GM23338 (cell line): ENCODE data around the gene SBK3. TPM values are rescaled to one million over a fixed set of nuclear protein-coding genes. Genes with fewer than 3 reads are reported as not detected.
A peak's percentile ranks its signal among the peaks of the same experiment; 100 is the strongest.

Experiments
- ATAC-seq: fragments of 200-7000 bp; cut with Tn5 transposase; 3 replicates; pipeline ENCODE4 v1.9.1; 2020
- DNase-seq: peaks from one replicate; pipeline ENCODE4 v3.0.0-alpha.2; 2015; ENCODE audit warnings: low spot score
- H2AFZ ChIP-seq: fragments of 200-600 bp; sonication (generic); 2 replicates; pipeline ENCODE4 v1.8.0; 2016; ENCODE audit warnings: antibody characterized with exemption, mild to moderate bottlenecking, moderate library complexity
- H3F3A ChIP-seq: fragments of 200-600 bp; sonication (generic); replicated peaks from 2 replicates; pipeline ENCODE4 v1.8.0; 2017; ENCODE audit warnings: antibody characterized with exemption, mixed run types, low read depth
- H3K27ac ChIP-seq: fragments of 200-600 bp; sonication (generic); 2 replicates; pipeline ENCODE4 v1.6.1; 2016; ENCODE audit warnings: low read depth
- H3K27me3 ChIP-seq: fragments of 200-600 bp; sonication (generic); 2 replicates; pipeline ENCODE4 v1.8.0; 2016; ENCODE audit warnings: mild to moderate bottlenecking, mixed run types, moderate library complexity; ENCODE audit not compliant: insufficient read depth
- H3K36me3 ChIP-seq: fragments of 200-600 bp; sonication (generic); 2 replicates; pipeline ENCODE4 v1.8.0; 2016; ENCODE audit warnings: mild to moderate bottlenecking; ENCODE audit not compliant: insufficient read depth
- H3K4me1 ChIP-seq: fragments of 200-600 bp; sonication (generic); 2 replicates; pipeline ENCODE4 v1.8.0; 2016; ENCODE audit warnings: mild to moderate bottlenecking, moderate library complexity; ENCODE audit not compliant: insufficient read depth
- H3K4me2 ChIP-seq: fragments of 200-600 bp; sonication (generic); 2 replicates; pipeline ENCODE4 v1.7.1; 2017; ENCODE audit warnings: mixed run types
- H3K4me3 ChIP-seq: fragments of 200-600 bp; sonication (generic); 2 replicates; pipeline ENCODE4 v1.6.1; 2016; ENCODE audit warnings: mixed run types
- H3K79me2 ChIP-seq: fragments of 200-600 bp; sonication (generic); replicated peaks from 2 replicates; pipeline ENCODE4 v1.8.0; 2017; ENCODE audit warnings: mild to moderate bottlenecking; ENCODE audit not compliant: insufficient read depth
- H3K9me2 ChIP-seq: fragments of 200-600 bp; sonication (generic); 2 replicates; pipeline ENCODE4 v1.8.0; 2017; ENCODE audit not compliant: insufficient read depth
- H4K20me1 ChIP-seq: fragments of 200-600 bp; sonication (generic); replicated peaks from 2 replicates; pipeline ENCODE4 v1.8.0; 2017; ENCODE audit warnings: mild to moderate bottlenecking; ENCODE audit not compliant: insufficient read depth
- H3K27ac Mint-ChIP-seq: 2 replicates; pipeline ENCODE4 v1.8.0; 2020; ENCODE audit warnings: inconsistent platforms, mild to moderate bottlenecking, moderate library complexity, mixed read lengths
- H3K27me3 Mint-ChIP-seq: 3 replicates; pipeline ENCODE4 v1.8.0; 2022; ENCODE audit warnings: low read depth, mild to moderate bottlenecking, moderate library complexity, mixed read lengths, inconsistent platforms; ENCODE audit not compliant: insufficient read depth, poor library complexity
- H3K36me3 Mint-ChIP-seq: 3 replicates; pipeline ENCODE4 v1.8.0; 2021; ENCODE audit warnings: low read depth, mild to moderate bottlenecking, inconsistent platforms, moderate library complexity, mixed read lengths
- H3K4me1 Mint-ChIP-seq: 3 replicates; pipeline ENCODE4 v1.8.0; 2020; ENCODE audit warnings: mild to moderate bottlenecking, inconsistent platforms, mixed read lengths
- H3K4me3 Mint-ChIP-seq: 3 replicates; pipeline ENCODE4 v1.8.0; 2021; ENCODE audit warnings: moderate library complexity, mild to moderate bottlenecking, inconsistent platforms, mixed read lengths
- H3K9me3 Mint-ChIP-seq: 3 replicates; pipeline ENCODE4 v1.8.0; 2020; ENCODE audit warnings: moderate library complexity, mild to moderate bottlenecking, inconsistent platforms, mixed read lengths
- CREB1 ChIP-seq: fragments of 250-450 bp; sonication (Bioruptor Pico); IDR thresholded peaks from 2 replicates; pipeline ENCODE4 v1.5.0; 2020; ENCODE audit warnings: low read depth, mild to moderate bottlenecking, moderate library complexity
- CTCF ChIP-seq, 2 experiments: fragments of 200-600 bp in 1 of 2; sonication (generic) in 1 of 2; conservative IDR thresholded peaks; 2 replicates each; pipeline versions ENCODE4 v1.5.1 to v1.6.1; 2016 to 2017; ENCODE audit warnings: antibody characterized with exemption in 2 of 2, low read depth in 2 of 2, mild to moderate bottlenecking in 2 of 2, moderate library complexity in 1 of 2
- ETS1 ChIP-seq: IDR thresholded peaks from 2 replicates; pipeline ENCODE4 v1.6.1; 2016; ENCODE audit warnings: antibody characterized with exemption
- EZH2 ChIP-seq: fragments of 200-600 bp; sonication (generic); IDR thresholded peaks from one replicate; pipeline ENCODE4 v1.8.0; 2017; ENCODE audit warnings: antibody characterized with exemption, mild to moderate bottlenecking, low read depth; ENCODE audit not compliant: unreplicated experiment
- EZH2phosphoT487 ChIP-seq: fragments of 200-600 bp; sonication (generic); IDR thresholded peaks from one replicate; pipeline ENCODE4 v1.8.1; 2018; ENCODE audit warnings: antibody characterized with exemption; ENCODE audit not compliant: unreplicated experiment
- JUNB ChIP-seq: IDR thresholded peaks from one replicate; pipeline ENCODE4 v1.6.1; 2016; ENCODE audit warnings: antibody characterized with exemption; ENCODE audit not compliant: unreplicated experiment
- NANOG ChIP-seq: IDR thresholded peaks from 2 replicates; pipeline ENCODE4 v1.6.1; 2016; ENCODE audit warnings: antibody characterized with exemption, borderline replicate concordance
- POLR2AphosphoS5 ChIP-seq: IDR thresholded peaks from 2 replicates; pipeline ENCODE4 v1.6.1; 2016; ENCODE audit warnings: antibody characterized with exemption, low read depth
- REST ChIP-seq: IDR thresholded peaks from one replicate; pipeline ENCODE4 v1.6.1; 2018; ENCODE audit warnings: antibody characterized with exemption; ENCODE audit not compliant: unreplicated experiment
- STAT1 ChIP-seq: IDR thresholded peaks from one replicate; pipeline ENCODE4 v1.6.1; 2016; ENCODE audit warnings: antibody characterized with exemption; ENCODE audit not compliant: unreplicated experiment
- ZNF114 ChIP-seq: fragments of 250-450 bp; sonication (Bioruptor Pico); IDR thresholded peaks from 2 replicates; pipeline ENCODE4 v1.5.0; 2020; ENCODE audit warnings: mild to moderate bottlenecking, moderate library complexity
- ZNF331 ChIP-seq: fragments of 250-450 bp; sonication (Bioruptor Pico); IDR thresholded peaks from 2 replicates; pipeline ENCODE4 v1.5.0; 2020; ENCODE audit warnings: low read depth, mild to moderate bottlenecking, moderate library complexity
- ZNF462 ChIP-seq: fragments of 250-450 bp; sonication (Bioruptor Pico); IDR thresholded peaks from 2 replicates; pipeline ENCODE4 v1.5.0; 2020; ENCODE audit warnings: mild to moderate bottlenecking, moderate library complexity
- polyA plus RNA-seq: library from polyadenylated mRNA; unstranded; fragments of >200 nt; fragmentation: Nextera tagmentation; extraction: Ambion mirVana; gene quantifications from 2 replicates; pipeline ENCODE4 v1.2.1, GENCODE V29; 2016
- total RNA-seq: library from RNA; depleted of rRNA; stranded (reverse); fragments of >200 nt; shearing (Covaris generic); gene quantifications from 2 replicates; pipeline ENCODE4 v1.2.3, GENCODE V29; 2014

Gene SBK3
- total and polyA plus RNA-seq, 2 experiments from 2014 or later, result 0.27 to 0.94 TPM

- peaks cover 17% of the 10 kb centered on the region for H3K4me1 ChIP-seq
- H3F3A ChIP-seq, result no peaks in the 10 kb centered on the region; the same call in 1 of the 2 replicates
- no peak overlapping the region for H3K4me3 ChIP-seq
- no peaks in the 10 kb centered on the region for H3K36me3 Mint-ChIP-seq
- TF ChIP-seq ZNF462 (CRISPR knock-in tag) (no peak), POLR2AphosphoS5 (no peak), CREB1 (no peak), ZNF114 (CRISPR knock-in tag) (no peak), EZH2 (no peak), JUNB (no peak), ETS1 (no peak), NANOG (no peak), EZH2phosphoT487 (no peak), CTCF (conservative IDR thresholded peaks at IDR 0.05; ENCODE audit: low read depth in 2 of 2) (no peak), ZNF331 (CRISPR knock-in tag) (no peak), REST (no peak), STAT1 (no peak)
- ATAC-seq (no peak), DNase-seq (no peak)
- H3K9me2 ChIP-seq, result no peaks in the 10 kb centered on the region
- no peaks in the 10 kb centered on the region for H4K20me1 ChIP-seq
- H3K36me3 ChIP-seq, result no peaks in the 10 kb centered on the region
- peaks cover 21% of the 10 kb centered on the region for H3K27me3 Mint-ChIP-seq
- H2AFZ ChIP-seq, result 0 out of 2 replicates have a peak overlapping the region, but pooled peaks have one; percentile 38
- H3K4me3 Mint-ChIP-seq, result no peak overlapping the region
- H3K4me2 ChIP-seq, result no peak overlapping the region
- no peaks in the 10 kb centered on the region for H3K79me2 ChIP-seq
- no peaks in the 10 kb centered on the region for H3K27me3 ChIP-seq
- H3K9me3 Mint-ChIP-seq, result no peaks in the 10 kb centered on the region
- H3K27ac ChIP-seq, result no peak overlapping the region
- peaks cover 31% of the 10 kb centered on the region for H3K4me1 Mint-ChIP-seq
- H3K27ac Mint-ChIP-seq, result no peak overlapping the region
Observed at GRCh38 chr19:55554741-55555152, 9.4 kb upstream of the SBK3 start.
